Hepatocyte (in vitro differentiated cells): ENCODE measurements around the gene HS2ST1.

Experiments
- CTCF ChIP-seq: fragments of 200-600 bp; sonication (generic); IDR thresholded peaks from 2 replicates; pipeline ENCODE4 v1.5.1; 2016; ENCODE audit warnings: antibody characterized with exemption, mild to moderate bottlenecking; ENCODE audit not compliant: poor library complexity
- EZH2 ChIP-seq: fragments of 200-600 bp; sonication (generic); IDR thresholded peaks from 2 replicates; pipeline ENCODE4 v1.6.1; 2016; ENCODE audit warnings: antibody characterized with exemption, mild to moderate bottlenecking, borderline replicate concordance

- TF ChIP-seq CTCF (no peak), EZH2 (no peak)
These were observed at the start of gene HS2ST1 for GRCh38 chr1:86914601-86914997.
